Left ventricle myocardium inferior (tissue), 1 donor: ENCODE data around the gene CHCHD5. TPM values are rescaled to one million over a fixed set of nuclear protein-coding genes. Genes with fewer than 3 reads are reported as not detected.
"Not testable (repeated sequence)": the region's sequence is repeated elsewhere in the genome, so short reads cannot be mapped to it uniquely, and the experiment has no call there.

Experiments
- DNase-seq: peaks from one replicate; pipeline ENCODE4 v3.0.0-alpha.2; 2020
- H3K27ac ChIP-seq: fragments of 200-600 bp; replicated peaks from 2 replicates; pipeline ENCODE4 v1.8.0; 2021
- H3K27me3 ChIP-seq: fragments of 200-600 bp; 2 replicates; pipeline ENCODE4 v1.8.0; 2021; ENCODE audit warnings: low read depth
- H3K36me3 ChIP-seq: fragments of 200-600 bp; 2 replicates; pipeline ENCODE4 v1.8.0; 2021
- H3K4me1 ChIP-seq: fragments of 200-600 bp; 2 replicates; pipeline ENCODE4 v1.8.0; 2021
- H3K4me3 ChIP-seq: fragments of 200-600 bp; 2 replicates; pipeline ENCODE4 v1.8.0; 2021; ENCODE audit warnings: mild to moderate bottlenecking, moderate library complexity
- H3K9me3 ChIP-seq: fragments of 200-600 bp; replicated peaks from 2 replicates; pipeline ENCODE4 v1.8.0; 2021
- intact Hi-C: fragments of 100-400 bp; cut with micrococcal nuclease; formaldehyde crosslinking; loops from one replicate; pipeline ENCODE4 v1.11.0; 2022
- long read RNA-seq: library from polyadenylated mRNA; unstranded; transcript quantifications from one replicate; pipeline ENCODE4 v2.0.0, GENCODE V29; 2021
- total RNA-seq: library from RNA; stranded (reverse); fragmentation: NEBNext Ultra II Directional; extraction: Animal tissue kit (Norgen Biotek cat#: 25700); gene quantifications from one replicate; pipeline ENCODE4 v1.2.1, GENCODE V29; 2021
- TF ChIP-seq, protein P1 (sequence below): fragments of 200-600 bp; IDR thresholded peaks from 2 replicates; pipeline ENCODE4 v1.8.0; 2021; ENCODE audit warnings: antibody characterized with exemption, mild to moderate bottlenecking, borderline replicate concordance
- donor health status: DM: no; HTN: yes; CAD: no; lungs with severe emphysema.

Gene CHCHD5, protein sequence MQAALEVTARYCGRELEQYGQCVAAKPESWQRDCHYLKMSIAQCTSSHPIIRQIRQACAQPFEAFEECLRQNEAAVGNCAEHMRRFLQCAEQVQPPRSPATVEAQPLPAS
- total RNA-seq: 19.2 TPM
- long read RNA-seq, transcript CHCHD5-201 (4 exons, 691 nt): major isoform, 7 of 21 reads
- long read RNA-seq, partial matches to known transcripts: 1 of 21 reads
- long read RNA-seq, other reads (novel, unspliced or antisense): 13 of 21 reads

DNA sequence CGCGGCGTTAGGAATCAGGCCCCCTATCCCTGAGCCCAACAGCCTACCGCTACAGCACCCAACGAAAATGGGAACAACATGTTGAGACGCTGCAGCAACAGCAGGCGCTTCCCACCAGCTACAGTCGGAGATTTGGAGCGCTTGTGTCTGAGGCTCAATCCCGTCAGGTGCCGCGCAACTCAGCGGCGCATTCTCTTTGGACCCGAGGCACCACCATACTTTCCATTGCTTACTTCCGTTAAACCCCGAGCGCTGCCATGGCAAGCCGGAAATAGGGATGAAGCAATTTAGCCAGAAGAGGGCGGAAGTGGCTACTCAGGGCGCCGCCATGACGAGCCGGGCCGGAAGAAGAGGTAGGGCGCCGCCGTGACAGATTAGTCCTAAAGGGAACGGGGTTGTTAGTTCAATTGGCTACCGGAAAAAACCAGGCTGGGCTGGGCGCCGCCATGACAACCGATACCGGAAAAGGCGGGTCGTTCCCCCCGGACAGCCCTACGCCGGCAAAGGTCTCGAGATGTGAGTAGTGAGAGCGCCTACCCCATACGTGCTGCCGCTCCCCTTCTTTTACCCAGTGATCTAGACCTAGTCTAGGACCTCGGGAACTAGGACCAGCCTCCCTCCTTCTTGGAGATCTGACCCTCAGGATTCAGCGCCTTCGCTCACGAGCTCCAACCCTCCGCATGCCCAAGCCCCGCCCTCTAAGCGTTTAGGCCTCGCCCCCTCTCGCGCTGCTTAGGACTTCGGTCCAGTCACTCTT lies at the start of gene CHCHD5:
CHCHD5 (plus strand) TSS at position 476 of the 757 bp plus-strand sequence; CDS start at position 515, 39 bp downstream.
- intact Hi-C loops: no loop called here
- Histone ChIP-seq H3K9me3 (no peaks in the 10 kb centered on the region), H3K27ac (peak within 1 kb of the TSS; percentile 96), H3K4me1 (peaks cover 42% of the 10 kb centered on the region), H3K4me3 (peak within 1 kb of the TSS; percentile 76), H3K27me3 (no peaks in the 10 kb centered on the region), H3K36me3 (peaks cover 22% of the 10 kb centered on the region)
- DNase-seq: peak; percentile 94
- TF ChIP-seq, protein P1, sequence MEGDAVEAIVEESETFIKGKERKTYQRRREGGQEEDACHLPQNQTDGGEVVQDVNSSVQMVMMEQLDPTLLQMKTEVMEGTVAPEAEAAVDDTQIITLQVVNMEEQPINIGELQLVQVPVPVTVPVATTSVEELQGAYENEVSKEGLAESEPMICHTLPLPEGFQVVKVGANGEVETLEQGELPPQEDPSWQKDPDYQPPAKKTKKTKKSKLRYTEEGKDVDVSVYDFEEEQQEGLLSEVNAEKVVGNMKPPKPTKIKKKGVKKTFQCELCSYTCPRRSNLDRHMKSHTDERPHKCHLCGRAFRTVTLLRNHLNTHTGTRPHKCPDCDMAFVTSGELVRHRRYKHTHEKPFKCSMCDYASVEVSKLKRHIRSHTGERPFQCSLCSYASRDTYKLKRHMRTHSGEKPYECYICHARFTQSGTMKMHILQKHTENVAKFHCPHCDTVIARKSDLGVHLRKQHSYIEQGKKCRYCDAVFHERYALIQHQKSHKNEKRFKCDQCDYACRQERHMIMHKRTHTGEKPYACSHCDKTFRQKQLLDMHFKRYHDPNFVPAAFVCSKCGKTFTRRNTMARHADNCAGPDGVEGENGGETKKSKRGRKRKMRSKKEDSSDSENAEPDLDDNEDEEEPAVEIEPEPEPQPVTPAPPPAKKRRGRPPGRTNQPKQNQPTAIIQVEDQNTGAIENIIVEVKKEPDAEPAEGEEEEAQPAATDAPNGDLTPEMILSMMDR: peak; percentile 42

DNA sequence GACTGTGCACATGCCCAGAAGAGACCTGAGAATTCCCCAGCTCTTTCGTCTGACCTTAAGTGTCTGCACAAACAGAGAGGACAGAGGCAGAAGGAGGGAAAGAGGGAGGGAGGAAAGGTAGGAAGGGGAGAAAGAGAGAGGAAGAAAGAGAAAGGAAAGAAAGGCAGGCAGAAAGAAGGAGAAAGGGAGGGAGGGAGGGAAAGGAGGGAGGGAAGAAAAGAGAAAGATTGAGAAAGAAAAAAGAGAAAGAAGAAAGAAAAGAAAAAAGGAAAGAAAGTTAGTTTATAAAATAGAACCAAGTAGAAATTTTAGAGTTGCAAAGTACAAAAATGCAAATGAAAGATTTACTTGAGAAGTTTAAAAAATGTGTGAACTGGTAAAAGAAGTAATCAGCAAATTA lies 49.6 kb upstream of the CHCHD5 start:
- no peak overlapping the region for H3K27ac ChIP-seq
- no peak overlapping the region for H3K4me3 ChIP-seq
- peaks cover 28% of the 10 kb centered on the region for H3K36me3 ChIP-seq
- H3K27me3 ChIP-seq: no peaks in the 10 kb centered on the region
- H3K9me3 ChIP-seq: no peaks in the 10 kb centered on the region
- DNase-seq: no peak
- intact Hi-C loops: no loop called here
- TF ChIP-seq, protein P1: no peak
- H3K4me1 ChIP-seq: no peaks in the 10 kb centered on the region

DNA sequence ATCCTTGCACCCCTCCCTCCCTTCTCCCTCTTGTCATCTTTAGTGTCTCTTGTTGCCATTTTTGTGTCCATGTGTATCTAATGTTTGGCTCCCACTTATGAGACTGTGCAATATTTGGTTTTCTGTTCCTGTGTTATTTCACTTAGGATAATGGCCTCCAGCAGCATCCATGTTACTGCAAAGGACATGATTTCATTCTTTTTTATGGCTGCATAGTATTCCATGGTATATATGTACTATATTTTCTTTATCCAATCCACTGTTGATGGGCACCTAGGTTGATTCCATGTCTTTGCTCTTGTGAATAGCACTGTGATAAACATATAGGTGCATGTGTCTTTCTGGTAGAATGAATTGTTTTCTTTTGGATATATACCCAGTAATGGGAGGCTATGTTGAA lies 47.7 kb upstream of the CHCHD5 start:
- H3K36me3 ChIP-seq: peaks cover 13% of the 10 kb centered on the region
- H3K4me3 ChIP-seq, intact Hi-C loops, DNase-seq, H3K27me3 ChIP-seq, H3K9me3 ChIP-seq, H3K4me1 ChIP-seq, H3K27ac ChIP-seq: not testable (repeated sequence)

DNA sequence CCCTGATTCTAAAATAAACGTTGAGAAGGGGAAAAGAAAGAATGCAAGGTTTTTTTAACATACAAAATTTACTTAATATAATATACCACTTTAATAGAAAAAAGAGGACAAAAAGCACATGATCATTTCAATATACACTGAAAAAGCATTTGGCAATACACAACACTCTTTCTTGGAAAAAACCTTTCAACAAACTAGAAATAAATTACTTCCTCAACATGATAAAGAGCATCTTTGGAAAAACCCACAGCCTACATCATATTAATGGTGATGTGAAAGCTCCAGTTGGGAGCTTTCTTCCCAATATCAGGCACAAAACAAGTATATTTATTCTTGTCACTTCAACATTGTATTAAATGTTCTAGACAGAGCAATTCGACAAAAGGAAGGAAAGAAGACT lies 45.1 kb upstream of the CHCHD5 start:
- intact Hi-C loops: no loop called here
- Histone ChIP-seq H3K27ac (no peak overlapping the region), H3K4me1 (peaks cover 25% of the 10 kb centered on the region), H3K36me3 (no peaks in the 10 kb centered on the region), H3K27me3 (no peaks in the 10 kb centered on the region), H3K9me3 (no peaks in the 10 kb centered on the region), H3K4me3 (no peak overlapping the region)
- TF ChIP-seq, protein P1: no peak
- DNase-seq: no peak

DNA sequence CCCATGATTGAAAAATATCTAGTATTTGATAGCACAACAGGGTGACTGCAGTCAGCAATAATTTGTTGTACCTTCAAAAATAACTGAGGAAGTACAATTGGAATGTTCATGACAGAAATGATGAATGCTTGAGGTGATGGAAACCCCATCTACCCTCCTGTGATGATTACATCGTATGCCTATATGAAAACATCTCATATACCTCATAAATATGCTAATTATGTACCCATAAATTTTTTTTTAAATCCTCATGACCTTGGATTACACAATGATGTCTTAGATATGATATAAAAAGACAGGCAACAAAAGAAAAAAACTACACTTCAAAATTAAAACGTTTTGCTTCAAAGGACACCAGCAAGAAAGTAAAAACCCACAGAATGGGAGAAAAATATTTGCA lies 43.5 kb upstream of the CHCHD5 start:
- DNase-seq: no peak
- H3K4me1 ChIP-seq: peaks cover 25% of the 10 kb centered on the region
- H3K9me3 ChIP-seq: no peaks in the 10 kb centered on the region
- H3K27me3 ChIP-seq: no peaks in the 10 kb centered on the region
- intact Hi-C loops: no loop called here
- TF ChIP-seq, protein P1: no peak
- peak overlapping the region; percentile 93 for H3K4me3 ChIP-seq
- no peaks in the 10 kb centered on the region for H3K36me3 ChIP-seq
- H3K27ac ChIP-seq: peak overlapping the region; percentile 87
